ENCODE data around the gene TFEC. TPM values are rescaled to one million over a fixed set of nuclear protein-coding genes. Genes with fewer than 3 reads are reported as not detected.
A peak's percentile ranks its signal among the peaks of the same experiment; 100 is the strongest.

Gene TFEC
- total and polyA plus RNA-seq, 2 of the 4 experiments (the other 2 are of a cell fraction): under 0.01 to 0.02 TPM

DNA sequence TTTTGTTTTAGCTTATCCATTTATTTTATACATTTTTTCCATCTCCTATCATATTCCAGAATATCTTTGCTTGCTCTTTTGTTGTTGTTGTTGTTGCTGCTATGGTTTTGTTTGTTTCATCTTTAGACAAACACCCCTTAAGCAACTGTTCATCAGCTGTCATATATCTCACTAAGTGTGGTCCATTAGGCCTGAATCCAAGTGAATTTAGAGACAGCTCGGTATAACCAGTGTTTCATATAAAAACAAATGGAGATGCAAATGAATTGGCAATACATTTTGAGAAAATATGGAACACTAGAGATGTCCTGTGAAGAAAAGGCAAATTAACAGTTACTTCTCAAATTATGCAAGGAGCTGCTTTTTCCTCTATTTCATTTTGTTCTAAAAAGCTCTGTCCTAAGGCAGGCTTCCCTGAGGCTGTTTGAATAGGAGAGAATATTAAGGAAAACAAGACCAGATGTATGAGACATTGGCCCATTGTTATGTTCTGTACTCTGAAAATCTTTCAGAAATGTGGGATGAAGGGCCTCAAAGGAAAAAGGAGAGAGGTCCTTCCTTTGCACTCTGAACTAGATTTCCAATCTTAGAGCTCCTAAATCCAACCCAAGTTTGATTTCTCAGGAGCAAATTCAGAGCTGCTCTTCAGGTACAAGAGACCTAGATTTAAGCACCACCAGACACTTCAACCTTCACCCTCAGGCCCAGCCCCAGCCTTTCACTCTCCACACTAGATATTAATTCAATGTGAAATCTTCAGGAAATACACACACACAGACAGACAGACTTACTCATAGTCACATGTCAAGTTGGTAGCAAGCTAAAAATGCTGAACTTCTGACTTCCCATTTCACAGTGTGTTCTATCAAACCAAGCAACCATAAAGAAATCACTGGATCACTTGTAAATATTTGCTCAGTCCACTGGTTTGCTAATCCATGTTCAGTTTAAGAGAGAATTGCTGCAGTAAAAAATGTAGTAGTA lies 5.4 kb downstream of the TFEC start:
- no peak overlapping the region for H3K4ac ChIP-seq (ENCODE audit: low read depth, low read length)
- TF ChIP-seq FOS (IDR thresholded peaks at IDR 0.05; ENCODE audit: low read depth, low read length) (no peak), BHLHE40 (IDR thresholded peaks at IDR 0.05; ENCODE audit: low read depth, low read length) (no peak)
- no peak overlapping the region for H3K4me2 ChIP-seq (ENCODE audit: low read depth, low read length)
- H2AFZ ChIP-seq (replicated peaks; ENCODE audit: low read length, poor library complexity): no peak overlapping the region
- H3K27me3 ChIP-seq (ENCODE audit: control insufficient read depth, insufficient read depth, low read length): no peaks in the 10 kb centered on the region
- no peak overlapping the region for H3K14ac ChIP-seq (replicated peaks; ENCODE audit: low read depth, low read length)
- H3K79me1 ChIP-seq (ENCODE audit: low read depth in 1 of 2, low read length in 2 of 2): no peaks in the 10 kb centered on the region
- no peak overlapping the region for H3K9ac ChIP-seq (ENCODE audit: low read depth, low read length)
- H3K4me3 ChIP-seq (ENCODE audit: insufficient read depth, low read depth, low read length): no peak overlapping the region
- ChIA-PET CTCF (interaction anchor here (0.5 to 0.9 kb wide), 2 partner anchors 59 to 274 kb away, joined by 3 to 7 read pairs; no protein-coding TSS in a partner anchor), POLR2A (ENCODE audit: unreplicated experiment) (no interaction called here)
- H2AK9ac ChIP-seq (replicated peaks; ENCODE audit: low read depth, low read length, poor library complexity): no peak overlapping the region
- H2AK5ac ChIP-seq (ENCODE audit: low read depth, low read length): no peak overlapping the region
- H3K27ac ChIP-seq (ENCODE audit: insufficient read depth, low read length): no peak overlapping the region
- H2BK120ac ChIP-seq (ENCODE audit: low read depth, low read length): no peak overlapping the region
- intact Hi-C loops (cut with micrococcal nuclease): no loop called here
- no peak overlapping the region for H4K5ac ChIP-seq (ENCODE audit: low read depth, low read length)
- no peaks in the 10 kb centered on the region for H3K9me1 ChIP-seq (ENCODE audit: insufficient read depth, low read length)
- no peak overlapping the region for H3K23ac ChIP-seq (ENCODE audit: low read depth, low read length)
- no CpG with 5 or more reads among the region's 1 CpG for WGBS, 2 experiments (ENCODE audit: extremely low coverage in 2 of 2, insufficient read length in 1 of 2)
- in situ Hi-C loops (cut with MboI; ENCODE audit: low sequenced_read_pairs): no loop called here
- H2BK15ac ChIP-seq (ENCODE audit: low read depth, low read length): no peak overlapping the region
- no peak overlapping the region for H4K8ac ChIP-seq (ENCODE audit: low read depth in 2 of 2, low read length in 2 of 2)
- peak; percentile 42; the same call in 1 of the 2 replicates for ATAC-seq (ENCODE audit: low read depth)
- DNase-seq: peak; percentile 41
- no peak overlapping the region for H2BK20ac ChIP-seq (ENCODE audit: low read depth, low read length)
- H3K4me1 ChIP-seq (ENCODE audit: control insufficient read depth, insufficient read depth, low read length): no peaks in the 10 kb centered on the region
- no peaks in the 10 kb centered on the region for H3K9me3 ChIP-seq (ENCODE audit: control insufficient read depth, insufficient read depth, low read length)
- dilution Hi-C loops (cut with HindIII; ENCODE audit: low sequenced_read_pairs, unreplicated experiment): no loop called here
- H4K91ac ChIP-seq (ENCODE audit: insufficient read depth, low read depth, low read length): no peak overlapping the region
- H3K36me3 ChIP-seq (ENCODE audit: control insufficient read depth, insufficient read depth, low read length): no peaks in the 10 kb centered on the region
- no TSS peak for BruUV-seq (replicated peaks)
- no peak overlapping the region for H2BK5ac ChIP-seq (ENCODE audit: low read depth, low read length, poor library complexity, severe bottlenecking)
- no peaks in the 10 kb centered on the region for H4K20me1 ChIP-seq (ENCODE audit: insufficient read depth, low read length)
- no peak overlapping the region for H3K18ac ChIP-seq (ENCODE audit: low read depth, low read length)
- H3K56ac ChIP-seq (ENCODE audit: extremely low read depth, insufficient read depth, low read length): no peak overlapping the region
